Stimulated activated CD4-positive, alpha-beta T cell treated with anti-CD3 and anti-CD28 coated beads, Interleukin-4, amount 100 ng/mL, for 1 hour (primary cell): ENCODE results near the gene IQCH.

ENCODE experiments used
- DNase-seq: peaks from one replicate; pipeline ENCODE4 v3.0.0-alpha.2; 2020

The IQCH gene

GRCh38 chr15:67506775-67507747, 252.5 kb downstream of the IQCH start:
- DNase-seq = no peak

- DNase-seq = no peak
These were observed 253.8 kb downstream of the IQCH start for GRCh38 chr15:67508407-67508806.

GRCh38 chr15:67509918-67510317, 255.3 kb downstream of the IQCH start:
- no peak for DNase-seq

GRCh38 chr15:67510597-67511190, 256.1 kb downstream of the IQCH start:
- no peak for DNase-seq

- no peak for DNase-seq
These were observed 257.0 kb downstream of the IQCH start for GRCh38 chr15:67511606-67512005.

GRCh38 chr15:67512140-67512539, 257.6 kb downstream of the IQCH start:
- DNase-seq = no peak

- no peak for DNase-seq
These were observed 258.5 kb downstream of the IQCH start for GRCh38 chr15:67512933-67513714.

GRCh38 chr15:67515090-67515489, 260.5 kb downstream of the IQCH start:
- no peak for DNase-seq

- DNase-seq = no peak
These were observed 261.0 kb downstream of the IQCH start for GRCh38 chr15:67515557-67515956.

- no peak for DNase-seq
These were observed 265.9 kb downstream of the IQCH start for GRCh38 chr15:67520321-67521028.

GRCh38 chr15:67521029-67521782, 266.6 kb downstream of the IQCH start, which contains the start of gene C15orf61:
Gene C15orf61 (plus strand): TSS chr15:67521131. CDS start chr15:67521249, 118 bp downstream.
- DNase-seq = peak; percentile 85

GRCh38 chr15:67521783-67522568, 267.4 kb downstream of the IQCH start:
- no peak for DNase-seq

GRCh38 chr15:67523330-67523729, 268.7 kb downstream of the IQCH start:
- no peak for DNase-seq

- DNase-seq = no peak
These were observed 269.6 kb downstream of the IQCH start for GRCh38 chr15:67524235-67524634.

GRCh38 chr15:67528513-67528912, 273.9 kb downstream of the IQCH start:
- no peak for DNase-seq

GRCh38 chr15:67531379-67531914, 276.9 kb downstream of the IQCH start:
- no peak for DNase-seq

GRCh38 chr15:67533873-67534272, 279.3 kb downstream of the IQCH start:
- DNase-seq = no peak

GRCh38 chr15:67534360-67534759, 279.8 kb downstream of the IQCH start:
- no peak for DNase-seq

GRCh38 chr15:67537771-67538170, 283.2 kb downstream of the IQCH start:
- DNase-seq = no peak
